OCI-LY3 (cell line): ENCODE data around the gene FAM184A.

Experiments
- H2AFZ ChIP-seq: fragments of 200-600, 300-600 bp; shearing (Covaris generic); 2 replicates; pipeline ENCODE4 v1.6.0; 2014; ENCODE audit warnings: antibody characterized with exemption, low read depth, low read length
- H3K27ac ChIP-seq: fragments of 200-600, 300-600 bp; sonication (generic); 2 replicates; pipeline ENCODE4 v1.5.1; 2014; ENCODE audit warnings: mild to moderate bottlenecking, low read length, moderate library complexity, mixed read lengths
- H3K27me3 ChIP-seq: fragments of 200-600, 300-600 bp; sonication (generic); 2 replicates; pipeline ENCODE4 v1.6.1; 2014; ENCODE audit warnings: low read depth, low read length, mixed read lengths
- H3K36me3 ChIP-seq: fragments of 200-600, 300-600 bp; sonication (generic); replicated peaks from 2 replicates; pipeline ENCODE3; 2014; ENCODE audit warnings: low read depth, low read length, mixed read lengths
- H3K4me1 ChIP-seq: fragments of 300-600, 200-600 bp; sonication (generic); 2 replicates; pipeline ENCODE4 v1.6.1; 2014; ENCODE audit warnings: low read length, mixed read lengths
- H3K4me2 ChIP-seq: fragments of 200-600, 300-600 bp; sonication (generic); 2 replicates; pipeline ENCODE4 v1.6.1; 2014; ENCODE audit warnings: low read length, mixed read lengths
- H3K4me3 ChIP-seq: fragments of 300-600, 200-600 bp; sonication (generic); 2 replicates; pipeline ENCODE4 v1.5.1; 2014; ENCODE audit warnings: antibody characterized with exemption, mild to moderate bottlenecking, low read length, moderate library complexity
- H3K79me2 ChIP-seq: fragments of 300-600, 200-600 bp; shearing (Covaris generic); 2 replicates; pipeline ENCODE4 v1.6.1; 2014; ENCODE audit warnings: mild to moderate bottlenecking, low read length, mixed read lengths
- H3K9ac ChIP-seq: fragments of 300-600, 200-600 bp; shearing (Covaris generic); 2 replicates; pipeline ENCODE4 v1.6.0; 2014; ENCODE audit warnings: mild to moderate bottlenecking, low read length, moderate library complexity
- H3K9me3 ChIP-seq: fragments of 200-600, 300-600 bp; shearing (Covaris generic); 2 replicates; pipeline ENCODE4 v1.6.1; 2014; ENCODE audit warnings: low read length, mixed read lengths; ENCODE audit not compliant: insufficient read depth
- H4K20me1 ChIP-seq: fragments of 200-600, 300-600 bp; sonication (generic); 2 replicates; pipeline ENCODE4 v1.6.1; 2016; ENCODE audit warnings: low read length, mixed read lengths; ENCODE audit not compliant: insufficient read depth
- EZH2phosphoT487 ChIP-seq: fragments of 200-600 bp; shearing (Covaris generic); IDR thresholded peaks from 2 replicates; pipeline ENCODE4 v1.6.1; 2018; ENCODE audit warnings: antibody characterized with exemption, mixed run types, low read depth
- TF ChIP-seq, protein P1 (sequence below): fragments of 200-600, 300-600 bp; sonication (generic); IDR thresholded peaks from 2 replicates; pipeline ENCODE4 v1.5.1; 2014; ENCODE audit warnings: antibody characterized with exemption, low read length, low read depth

Gene FAM184A

GRCh38 chr6:118996289-118996820, 82.1 kb downstream of the FAM184A start:
- H3K36me3 ChIP-seq: no peaks in the 10 kb centered on the region
- no peaks in the 10 kb centered on the region for H3K27me3 ChIP-seq
- no peaks in the 10 kb centered on the region for H4K20me1 ChIP-seq
- no peaks in the 10 kb centered on the region for H3K79me2 ChIP-seq
- H3K27ac ChIP-seq: no peak overlapping the region
- no peaks in the 10 kb centered on the region for H3K4me1 ChIP-seq
- no peaks in the 10 kb centered on the region for H3K9me3 ChIP-seq
- no peak overlapping the region for H2AFZ ChIP-seq
- H3K4me3 ChIP-seq: no peak overlapping the region
- TF ChIP-seq, protein P1, sequence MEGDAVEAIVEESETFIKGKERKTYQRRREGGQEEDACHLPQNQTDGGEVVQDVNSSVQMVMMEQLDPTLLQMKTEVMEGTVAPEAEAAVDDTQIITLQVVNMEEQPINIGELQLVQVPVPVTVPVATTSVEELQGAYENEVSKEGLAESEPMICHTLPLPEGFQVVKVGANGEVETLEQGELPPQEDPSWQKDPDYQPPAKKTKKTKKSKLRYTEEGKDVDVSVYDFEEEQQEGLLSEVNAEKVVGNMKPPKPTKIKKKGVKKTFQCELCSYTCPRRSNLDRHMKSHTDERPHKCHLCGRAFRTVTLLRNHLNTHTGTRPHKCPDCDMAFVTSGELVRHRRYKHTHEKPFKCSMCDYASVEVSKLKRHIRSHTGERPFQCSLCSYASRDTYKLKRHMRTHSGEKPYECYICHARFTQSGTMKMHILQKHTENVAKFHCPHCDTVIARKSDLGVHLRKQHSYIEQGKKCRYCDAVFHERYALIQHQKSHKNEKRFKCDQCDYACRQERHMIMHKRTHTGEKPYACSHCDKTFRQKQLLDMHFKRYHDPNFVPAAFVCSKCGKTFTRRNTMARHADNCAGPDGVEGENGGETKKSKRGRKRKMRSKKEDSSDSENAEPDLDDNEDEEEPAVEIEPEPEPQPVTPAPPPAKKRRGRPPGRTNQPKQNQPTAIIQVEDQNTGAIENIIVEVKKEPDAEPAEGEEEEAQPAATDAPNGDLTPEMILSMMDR: no peak
- no peak for TF ChIP-seq EZH2phosphoT487
- H3K4me2 ChIP-seq: no peak overlapping the region
- H3K9ac ChIP-seq: no peak overlapping the region

DNA sequence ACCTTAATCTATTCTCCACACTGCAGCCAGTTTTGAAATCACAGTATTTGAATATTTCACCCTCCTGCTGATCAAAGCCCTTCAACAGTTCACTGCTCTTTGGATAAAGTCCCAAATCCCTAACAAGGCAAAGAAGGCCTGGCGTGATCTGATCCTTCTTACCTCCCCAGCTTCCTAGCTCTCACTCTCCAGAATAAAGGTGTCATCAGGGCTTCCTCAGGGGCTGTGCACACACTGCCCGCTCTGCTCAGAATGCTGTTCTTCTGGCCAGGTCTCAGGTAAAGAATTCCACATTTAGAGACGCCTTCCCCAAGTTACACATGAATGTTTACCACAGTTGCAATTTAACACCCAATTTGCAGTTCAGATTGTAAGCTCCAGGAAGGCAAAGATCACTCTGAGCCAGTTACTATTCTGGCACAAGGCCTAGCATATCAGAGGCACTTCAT, 84.6 kb downstream of the FAM184A start:
- H3K4me3 ChIP-seq: no peak overlapping the region
- H3K9ac ChIP-seq: no peak overlapping the region
- no peaks in the 10 kb centered on the region for H3K9me3 ChIP-seq
- no peak overlapping the region for H3K4me2 ChIP-seq
- H4K20me1 ChIP-seq: no peaks in the 10 kb centered on the region
- H2AFZ ChIP-seq: no peak overlapping the region
- no peaks in the 10 kb centered on the region for H3K4me1 ChIP-seq
- no peak for TF ChIP-seq EZH2phosphoT487
- TF ChIP-seq, protein P1: no peak
- H3K36me3 ChIP-seq: no peaks in the 10 kb centered on the region
- H3K27ac ChIP-seq: no peak overlapping the region
- no peaks in the 10 kb centered on the region for H3K79me2 ChIP-seq
- H3K27me3 ChIP-seq: no peaks in the 10 kb centered on the region

DNA sequence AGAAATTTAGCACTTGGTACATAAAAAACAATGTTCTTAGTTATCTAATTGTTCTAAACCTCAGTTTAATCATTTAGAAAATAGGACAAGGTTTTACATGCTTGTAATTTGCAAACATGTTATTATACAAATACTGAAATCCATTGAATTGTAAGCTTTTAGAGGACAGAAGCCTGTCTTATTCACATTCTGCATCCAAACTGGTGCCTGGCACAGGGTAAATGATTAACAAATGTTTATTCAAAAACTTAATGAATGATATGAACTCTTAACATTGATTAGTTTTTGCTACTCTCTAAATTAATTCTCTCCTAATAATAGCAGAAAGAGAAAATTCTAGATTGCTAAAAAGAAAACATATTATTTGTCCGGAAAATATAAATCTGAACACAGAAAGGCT, 85.1 kb downstream of the FAM184A start:
- Histone ChIP-seq H3K4me2 (no peak overlapping the region), H3K79me2 (no peaks in the 10 kb centered on the region), H3K27me3 (no peaks in the 10 kb centered on the region), H3K27ac (no peak overlapping the region), H3K36me3 (no peaks in the 10 kb centered on the region), H4K20me1 (no peaks in the 10 kb centered on the region), H2AFZ (no peak overlapping the region), H3K9ac (no peak overlapping the region), H3K4me3 (no peak overlapping the region), H3K9me3 (no peaks in the 10 kb centered on the region), H3K4me1 (no peaks in the 10 kb centered on the region)
- no peak for TF ChIP-seq EZH2phosphoT487
- TF ChIP-seq, protein P1: no peak

DNA sequence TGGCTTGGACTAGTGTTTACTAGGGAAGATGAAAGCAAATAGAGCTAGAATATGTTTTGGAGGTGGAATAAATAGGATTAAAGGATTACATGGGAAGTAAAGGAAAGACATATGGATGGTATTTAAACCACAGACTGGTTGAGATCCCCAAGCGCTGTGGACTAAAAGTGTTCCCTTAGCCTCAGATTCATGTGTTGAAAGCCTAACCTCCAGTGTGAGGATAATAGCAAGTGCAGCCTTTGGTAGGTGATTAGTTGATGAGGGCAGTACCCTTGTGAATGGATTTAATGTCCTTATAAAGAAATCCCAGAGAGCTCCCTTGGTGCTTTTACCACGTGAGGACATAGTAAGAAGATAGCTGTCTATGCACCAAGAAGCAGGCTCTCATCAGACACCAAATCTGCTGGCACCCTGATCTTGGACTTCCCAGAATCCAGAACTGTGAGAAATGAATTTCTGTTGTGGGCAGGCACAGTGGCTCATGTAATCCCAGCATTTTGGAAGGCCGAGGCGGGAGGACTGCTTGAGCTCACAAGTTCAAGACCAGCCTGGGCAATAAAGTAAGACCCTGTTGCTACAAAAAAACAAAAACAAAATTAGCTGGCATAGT, 86.2 kb downstream of the FAM184A start:
- no peak for TF ChIP-seq EZH2phosphoT487
- TF ChIP-seq, protein P1: no peak
- Histone ChIP-seq H3K36me3 (no peaks in the 10 kb centered on the region), H4K20me1 (no peaks in the 10 kb centered on the region), H3K9me3 (no peaks in the 10 kb centered on the region), H3K27me3 (no peaks in the 10 kb centered on the region), H3K4me3 (no peak overlapping the region), H3K79me2 (no peaks in the 10 kb centered on the region), H3K4me1 (no peaks in the 10 kb centered on the region), H3K9ac (no peak overlapping the region), H3K27ac (no peak overlapping the region), H3K4me2 (no peak overlapping the region), H2AFZ (no peak overlapping the region)
